Measurements from ENCODE around the gene ABHD16B.

ABHD16B gene

DNA sequence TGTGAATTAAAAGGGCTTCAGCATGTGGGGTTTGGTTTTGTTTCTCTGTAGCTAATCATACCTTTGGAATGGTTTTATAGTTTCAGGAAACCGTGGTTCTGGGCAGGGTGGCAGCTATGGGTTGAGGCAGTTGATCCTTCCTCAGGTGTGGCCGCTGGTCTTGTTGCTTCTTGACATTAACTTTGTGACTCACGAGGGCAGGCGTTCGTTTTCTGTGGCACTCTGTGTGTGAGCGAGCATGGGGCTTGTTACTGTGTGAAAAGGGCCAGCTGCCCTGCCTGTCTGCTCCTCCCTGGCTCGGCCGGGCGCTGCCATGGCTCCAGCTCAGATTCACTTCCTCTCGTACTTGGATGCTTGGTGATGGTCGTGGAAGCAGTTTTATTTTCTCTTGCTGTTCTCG lies 49.9 kb downstream of the ABHD16B start:
- H3K4me3 ChIP-seq (ENCODE audit: low read length): no peak overlapping the region
- H3K4me1 ChIP-seq (ENCODE audit: control insufficient read depth, insufficient read depth, low read length): peaks cover 16% of the 10 kb centered on the region
- H3K9ac ChIP-seq (ENCODE audit: low read length): peak overlapping the region; percentile 42
- no peaks in the 10 kb centered on the region for H3K9me3 ChIP-seq (ENCODE audit: control insufficient read depth, low read length)
- no peak for DNase-seq (ENCODE audit: low read depth)
- H3K36me3 ChIP-seq (ENCODE audit: control insufficient read depth, insufficient read depth, low read length, severe bottlenecking): no peaks in the 10 kb centered on the region
- no peaks in the 10 kb centered on the region for H3K27me3 ChIP-seq (replicated peaks; ENCODE audit: control insufficient read depth, insufficient read depth, low read length)

Measured in adipocyte (in vitro differentiated cells).